HCT116 (cell line): ENCODE data around the gene ASB7. TPM values are rescaled to one million over a fixed set of nuclear protein-coding genes. Genes with fewer than 3 reads are reported as not detected.
"Not testable (repeated sequence)": the region's sequence is repeated elsewhere in the genome, so short reads cannot be mapped to it uniquely, and the experiment has no call there.

ENCODE experiments used
- ATAC-seq: fragments of 200-7000 bp; cut with Tn5 transposase; 2 replicates; pipeline ENCODE4 v1.9.1; 2020; ENCODE audit warnings: mild to moderate bottlenecking, moderate library complexity
- BruUV-seq: library from RNA; stranded (reverse); fragments of 400-500 nt; replicated peaks from 2 replicates; lab custom pipeline; 2021; lab: Mats Ljungman, UMichigan
- CTCF ChIA-PET: fragments of 300-600 bp; sonication (Branson Sonifier 250); formaldehyde crosslinking; loops from one replicate; lab custom pipeline; 2021; ENCODE audit warnings: antibody characterized with exemption; lab: Charles Lee
- POLR2A ChIA-PET: fragments of 300-600, 350-600 bp; sonication (Branson Sonifier 250); formaldehyde crosslinking; loops from one replicate; lab custom pipeline; 2021; ENCODE audit warnings: antibody characterized with exemption; lab: Charles Lee
- RAD21 ChIA-PET, 2 experiments: fragments of 300-600 bp; sonication (Branson Sonifier 250); formaldehyde crosslinking; loops; one replicate each; lab custom pipeline; 2023; ENCODE audit warnings: low total read pairs in 2 of 2; ENCODE audit not compliant: uncharacterized antibody in 2 of 2, unreplicated experiment in 2 of 2, low non-redundant PET in 1 of 2; lab: Charles Lee
- DNase-seq: peaks from one replicate; pipeline ENCODE4 v3.0.0-alpha.2; 2010; ENCODE audit warnings: low read depth, low spot score
- H2AFZ ChIP-seq: fragments of 200-600 bp; shearing (Covaris generic), sonication (generic); 2 replicates; pipeline ENCODE4 v1.6.1; 2017; ENCODE audit warnings: low read depth, mixed run types, mixed read lengths, antibody characterized with exemption, low read length; ENCODE audit not compliant: poor library complexity, severe bottlenecking
- H3K27ac ChIP-seq: 2 replicates; pipeline ENCODE4 v1.5.1; 2012; ENCODE audit warnings: low read depth, low read length
- H3K27me3 ChIP-seq: fragments of 200-600 bp; sonication (generic); 2 replicates; pipeline ENCODE4 v1.6.1; 2016; ENCODE audit warnings: mixed run types, low read length, mixed read lengths; ENCODE audit not compliant: insufficient read depth
- H3K36me3 ChIP-seq, 2 experiments: fragments of 200-500 bp in 1 of 2; fragments of 200-600 bp in 1 of 2; sonication (Bioruptor generic) in 1 of 2; sonication (generic) in 1 of 2; 2 replicates each; pipeline versions ENCODE4 v1.5.1 to v1.6.1; 2014 to 2016; ENCODE audit warnings: low read length in 2 of 2, inconsistent platforms in 1 of 2, mixed read lengths in 1 of 2, mixed run types in 1 of 2; ENCODE audit not compliant: insufficient read depth in 2 of 2, control insufficient read depth in 1 of 2
- H3K4me1 ChIP-seq, 2 experiments: fragments of 200-600 bp in 1 of 2; sonication (generic) in 1 of 2; 2 replicates each; pipeline versions ENCODE4 v1.5.1 to v1.6.1; 2012 to 2017; ENCODE audit warnings: low read length in 2 of 2, inconsistent platforms in 1 of 2, mild to moderate bottlenecking in 1 of 2, mixed read lengths in 1 of 2, mixed run types in 1 of 2, moderate library complexity in 1 of 2; ENCODE audit not compliant: insufficient read depth in 2 of 2, control insufficient read depth in 1 of 2
- H3K4me2 ChIP-seq: fragments of 200-600 bp; sonication (generic); 2 replicates; pipeline ENCODE4 v1.6.1; 2017; ENCODE audit warnings: mixed run types, low read length, mixed read lengths
- H3K4me3 ChIP-seq, 2 experiments: fragments of 200-600 bp in 1 of 2; sonication (generic) in 1 of 2; replicated peaks in 1 of 2; 2 replicates each; pipeline ENCODE4 v1.5.1; 2011 to 2016; ENCODE audit warnings: low read length in 2 of 2, control low read depth in 1 of 2, low read depth in 1 of 2, mild to moderate bottlenecking in 1 of 2, mixed read lengths in 1 of 2, mixed run types in 1 of 2
- H3K79me2 ChIP-seq: fragments of 200-600 bp; sonication (generic); 2 replicates; pipeline ENCODE4 v1.6.1; 2017; ENCODE audit warnings: mild to moderate bottlenecking, mixed run types, low read length, moderate library complexity, mixed read lengths; ENCODE audit not compliant: insufficient read depth
- H3K9ac ChIP-seq: fragments of 200-600 bp; sonication (generic); 2 replicates; pipeline ENCODE4 v1.6.1; 2016; ENCODE audit warnings: low read length, mixed read lengths
- H3K9me2 ChIP-seq: fragments of 200-600 bp; sonication (generic), shearing (Covaris generic); 2 replicates; pipeline ENCODE4 v1.6.1; 2017; ENCODE audit warnings: mixed run types, mild to moderate bottlenecking, moderate library complexity; ENCODE audit not compliant: insufficient read depth
- H3K9me3 ChIP-seq, 2 experiments: fragments of 200-500 bp in 1 of 2; fragments of 200-600 bp in 1 of 2; sonication (Bioruptor generic) in 1 of 2; sonication (generic) in 1 of 2; 2 replicates each; pipeline ENCODE4 v1.6.1; 2014 to 2017; ENCODE audit warnings: low read length in 2 of 2, mixed read lengths in 2 of 2, inconsistent platforms in 1 of 2, low read depth in 1 of 2, mild to moderate bottlenecking in 1 of 2, mixed run types in 1 of 2, moderate library complexity in 1 of 2; ENCODE audit not compliant: control insufficient read depth in 1 of 2, insufficient read depth in 1 of 2
- H4K20me1 ChIP-seq: fragments of 200-600 bp; sonication (generic), shearing (Covaris generic); 2 replicates; pipeline ENCODE4 v1.6.1; 2017; ENCODE audit warnings: mixed run types, mild to moderate bottlenecking, moderate library complexity; ENCODE audit not compliant: insufficient read depth
- CEBPB ChIP-seq: IDR thresholded peaks from 2 replicates; pipeline ENCODE4 v1.6.1; 2012; ENCODE audit warnings: low read depth
- JUND ChIP-seq: IDR thresholded peaks from 2 replicates; pipeline ENCODE4 v1.6.1; 2012
- POLR2A ChIP-seq: IDR thresholded peaks from 2 replicates; pipeline ENCODE4 v1.7.0; 2011; ENCODE audit warnings: borderline replicate concordance; ENCODE audit not compliant: insufficient read depth, insufficient read length; ENCODE audit errors: extremely low read depth
- RAD21 ChIP-seq: IDR thresholded peaks from 2 replicates; pipeline ENCODE4 v1.6.1; 2012; ENCODE audit warnings: low read depth, mild to moderate bottlenecking
- YY1 ChIP-seq: IDR thresholded peaks from 2 replicates; pipeline ENCODE4 v1.6.1; 2011; ENCODE audit warnings: low read length, low read depth, moderate library complexity, mild to moderate bottlenecking; ENCODE audit not compliant: insufficient replicate concordance; ENCODE audit errors: extremely low read depth
- ZFX ChIP-seq: fragments of 450-650 bp; IDR thresholded peaks from 2 replicates; pipeline ENCODE4 v1.6.1; 2017
- ZNF274 ChIP-seq: fragments of 200-500 bp; sonication (Bioruptor generic); IDR thresholded peaks from 2 replicates; pipeline ENCODE4 v1.6.1; 2014; ENCODE audit warnings: mild to moderate bottlenecking, low read depth, low read length, inconsistent platforms
- intact Hi-C: fragments of 100-400 bp; cut with micrococcal nuclease; formaldehyde crosslinking; loops from 2 replicates; pipeline ENCODE4 v1.10.0; 2022
- total RNA-seq: library from RNA; stranded (reverse); gene quantifications from one replicate; pipeline ENCODE4 v1.2.1, GENCODE V29; 2021; ENCODE audit not compliant: unreplicated experiment
- TF ChIP-seq, protein P1 (sequence below): IDR thresholded peaks from 2 replicates; pipeline ENCODE4 v1.6.1; 2012; ENCODE audit warnings: low read depth

The ASB7 gene
- total RNA-seq, 1 experiment from 2014 or later: 16.6 TPM

GRCh38 chr15:100672959-100673358 lies 70.6 kb downstream of the ASB7 start:
- no peak overlapping the region for H3K9ac ChIP-seq
- BruUV-seq: no TSS peak
- no peak for DNase-seq
- no peak for ATAC-seq
- CTCF ChIA-PET: interaction anchor here (1.9 to 3.0 kb wide), 2 partner anchors 12 to 200 kb away, joined by 7 to 38 read pairs; no protein-coding TSS in a partner anchor
- RAD21 ChIA-PET: interaction anchor here in 1 of 2 experiments (1.1 kb wide), 1 partner anchor 55 kb away, joined by 3 read pairs; no protein-coding TSS in a partner anchor
- no peaks in the 10 kb centered on the region for H3K79me2 ChIP-seq
- peak overlapping the region; percentile 12 for H2AFZ ChIP-seq
- no peaks in the 10 kb centered on the region for H3K27me3 ChIP-seq
- no peaks in the 10 kb centered on the region for H4K20me1 ChIP-seq
- H3K36me3 ChIP-seq: no peaks in the 10 kb centered on the region
- H3K27ac ChIP-seq: no peak overlapping the region
- intact Hi-C loops: loop anchor here (1.0 to 2.0 kb wide), 2 partner anchors 200 to 336 kb away; no protein-coding TSS in a partner anchor
- POLR2A ChIA-PET: interaction anchor here (1.4 kb wide), 1 partner anchor 49 kb away, joined by 4 read pairs; no protein-coding TSS in a partner anchor
- no peaks in the 10 kb centered on the region for H3K9me2 ChIP-seq
- no peaks in the 10 kb centered on the region for H3K9me3 ChIP-seq
- H3K4me1 ChIP-seq: peaks cover 0 to 29% of the 10 kb centered on the region in 2 experiments; a peak in 2 of 4 replicates
- no peak for TF ChIP-seq CEBPB
- TF ChIP-seq ZFX: no peak
- TF ChIP-seq YY1: no peak
- no peak for TF ChIP-seq JUND
- TF ChIP-seq RAD21: no peak
- TF ChIP-seq ZNF274: no peak
- TF ChIP-seq POLR2A: no peak
- TF ChIP-seq, protein P1, sequence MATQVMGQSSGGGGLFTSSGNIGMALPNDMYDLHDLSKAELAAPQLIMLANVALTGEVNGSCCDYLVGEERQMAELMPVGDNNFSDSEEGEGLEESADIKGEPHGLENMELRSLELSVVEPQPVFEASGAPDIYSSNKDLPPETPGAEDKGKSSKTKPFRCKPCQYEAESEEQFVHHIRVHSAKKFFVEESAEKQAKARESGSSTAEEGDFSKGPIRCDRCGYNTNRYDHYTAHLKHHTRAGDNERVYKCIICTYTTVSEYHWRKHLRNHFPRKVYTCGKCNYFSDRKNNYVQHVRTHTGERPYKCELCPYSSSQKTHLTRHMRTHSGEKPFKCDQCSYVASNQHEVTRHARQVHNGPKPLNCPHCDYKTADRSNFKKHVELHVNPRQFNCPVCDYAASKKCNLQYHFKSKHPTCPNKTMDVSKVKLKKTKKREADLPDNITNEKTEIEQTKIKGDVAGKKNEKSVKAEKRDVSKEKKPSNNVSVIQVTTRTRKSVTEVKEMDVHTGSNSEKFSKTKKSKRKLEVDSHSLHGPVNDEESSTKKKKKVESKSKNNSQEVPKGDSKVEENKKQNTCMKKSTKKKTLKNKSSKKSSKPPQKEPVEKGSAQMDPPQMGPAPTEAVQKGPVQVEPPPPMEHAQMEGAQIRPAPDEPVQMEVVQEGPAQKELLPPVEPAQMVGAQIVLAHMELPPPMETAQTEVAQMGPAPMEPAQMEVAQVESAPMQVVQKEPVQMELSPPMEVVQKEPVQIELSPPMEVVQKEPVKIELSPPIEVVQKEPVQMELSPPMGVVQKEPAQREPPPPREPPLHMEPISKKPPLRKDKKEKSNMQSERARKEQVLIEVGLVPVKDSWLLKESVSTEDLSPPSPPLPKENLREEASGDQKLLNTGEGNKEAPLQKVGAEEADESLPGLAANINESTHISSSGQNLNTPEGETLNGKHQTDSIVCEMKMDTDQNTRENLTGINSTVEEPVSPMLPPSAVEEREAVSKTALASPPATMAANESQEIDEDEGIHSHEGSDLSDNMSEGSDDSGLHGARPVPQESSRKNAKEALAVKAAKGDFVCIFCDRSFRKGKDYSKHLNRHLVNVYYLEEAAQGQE: no peak
- H3K4me2 ChIP-seq: no peak overlapping the region
- H3K4me3 ChIP-seq: no peak overlapping the region

GRCh38 chr15:100679151-100679550 lies 76.8 kb downstream of the ASB7 start:
- H3K27me3 ChIP-seq, DNase-seq, H3K4me3 ChIP-seq, H3K36me3 ChIP-seq, intact Hi-C loops, H3K4me1 ChIP-seq, BruUV-seq, H3K79me2 ChIP-seq, H3K27ac ChIP-seq, H3K4me2 ChIP-seq, ATAC-seq, H3K9me2 ChIP-seq, RAD21 ChIA-PET, H4K20me1 ChIP-seq, H3K9me3 ChIP-seq, POLR2A ChIA-PET, H2AFZ ChIP-seq, CTCF ChIA-PET, H3K9ac ChIP-seq: not testable (repeated sequence)
